GM18526 (cell line): ENCODE results near the gene CNTNAP2.

Experiments used
- POLR2A ChIP-seq: IDR thresholded peaks from 3 replicates; pipeline ENCODE4 v1.6.1; 2011; ENCODE audit not compliant: insufficient read length; ENCODE audit errors: extremely low read depth

CNTNAP2 gene

GRCh38 chr7:146355216-146355615 is 238.6 kb downstream of the CNTNAP2 start:
- TF ChIP-seq POLR2A, result no peak

GRCh38 chr7:146359176-146359575 is 242.6 kb downstream of the CNTNAP2 start:
- TF ChIP-seq POLR2A, result no peak

- no peak for TF ChIP-seq POLR2A
These were observed 250.3 kb downstream of the CNTNAP2 start for GRCh38 chr7:146366938-146367337.

GRCh38 chr7:146370171-146370570 is 253.6 kb downstream of the CNTNAP2 start:
- TF ChIP-seq POLR2A, result no peak

GRCh38 chr7:146375170-146375569 is 258.6 kb downstream of the CNTNAP2 start:
- TF ChIP-seq POLR2A, result no peak

GRCh38 chr7:146378196-146378595 is 261.6 kb downstream of the CNTNAP2 start:
- no peak for TF ChIP-seq POLR2A

GRCh38 chr7:146387140-146387539 is 270.5 kb downstream of the CNTNAP2 start:
- no peak for TF ChIP-seq POLR2A

GRCh38 chr7:146388928-146389327 is 272.3 kb downstream of the CNTNAP2 start:
- no peak for TF ChIP-seq POLR2A

- TF ChIP-seq POLR2A, result no peak
These were observed 276.7 kb downstream of the CNTNAP2 start for GRCh38 chr7:146393346-146393745.

- no peak for TF ChIP-seq POLR2A
These were observed 280.5 kb downstream of the CNTNAP2 start for GRCh38 chr7:146397141-146397540.

GRCh38 chr7:146401939-146402338 is 285.3 kb downstream of the CNTNAP2 start:
- TF ChIP-seq POLR2A, result no peak

GRCh38 chr7:146405737-146406136 is 289.1 kb downstream of the CNTNAP2 start:
- no peak for TF ChIP-seq POLR2A

- TF ChIP-seq POLR2A, result no peak
These were observed 295.4 kb downstream of the CNTNAP2 start for GRCh38 chr7:146411975-146412374.

- no peak for TF ChIP-seq POLR2A
These were observed 296.2 kb downstream of the CNTNAP2 start for GRCh38 chr7:146412781-146413180.

- no peak for TF ChIP-seq POLR2A
These were observed 297.8 kb downstream of the CNTNAP2 start for GRCh38 chr7:146414373-146414772.

GRCh38 chr7:146414937-146415336 is 298.3 kb downstream of the CNTNAP2 start:
- no peak for TF ChIP-seq POLR2A

GRCh38 chr7:146417176-146417575 is 300.6 kb downstream of the CNTNAP2 start:
- no peak for TF ChIP-seq POLR2A

- no peak for TF ChIP-seq POLR2A
These were observed 306.8 kb downstream of the CNTNAP2 start for GRCh38 chr7:146423446-146423845.
